NCI-H146 treated with DMSO at 0.1 percent for 48 hours (cell line): ENCODE measurements around the gene SDC4.

ENCODE experiments used
- DNase-seq: peaks from one replicate; lab custom pipeline; 2025; ENCODE audit not compliant: unreplicated experiment; lab: John Stamatoyannopoulos, UW

SDC4 gene, protein sequence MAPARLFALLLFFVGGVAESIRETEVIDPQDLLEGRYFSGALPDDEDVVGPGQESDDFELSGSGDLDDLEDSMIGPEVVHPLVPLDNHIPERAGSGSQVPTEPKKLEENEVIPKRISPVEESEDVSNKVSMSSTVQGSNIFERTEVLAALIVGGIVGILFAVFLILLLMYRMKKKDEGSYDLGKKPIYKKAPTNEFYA

DNA sequence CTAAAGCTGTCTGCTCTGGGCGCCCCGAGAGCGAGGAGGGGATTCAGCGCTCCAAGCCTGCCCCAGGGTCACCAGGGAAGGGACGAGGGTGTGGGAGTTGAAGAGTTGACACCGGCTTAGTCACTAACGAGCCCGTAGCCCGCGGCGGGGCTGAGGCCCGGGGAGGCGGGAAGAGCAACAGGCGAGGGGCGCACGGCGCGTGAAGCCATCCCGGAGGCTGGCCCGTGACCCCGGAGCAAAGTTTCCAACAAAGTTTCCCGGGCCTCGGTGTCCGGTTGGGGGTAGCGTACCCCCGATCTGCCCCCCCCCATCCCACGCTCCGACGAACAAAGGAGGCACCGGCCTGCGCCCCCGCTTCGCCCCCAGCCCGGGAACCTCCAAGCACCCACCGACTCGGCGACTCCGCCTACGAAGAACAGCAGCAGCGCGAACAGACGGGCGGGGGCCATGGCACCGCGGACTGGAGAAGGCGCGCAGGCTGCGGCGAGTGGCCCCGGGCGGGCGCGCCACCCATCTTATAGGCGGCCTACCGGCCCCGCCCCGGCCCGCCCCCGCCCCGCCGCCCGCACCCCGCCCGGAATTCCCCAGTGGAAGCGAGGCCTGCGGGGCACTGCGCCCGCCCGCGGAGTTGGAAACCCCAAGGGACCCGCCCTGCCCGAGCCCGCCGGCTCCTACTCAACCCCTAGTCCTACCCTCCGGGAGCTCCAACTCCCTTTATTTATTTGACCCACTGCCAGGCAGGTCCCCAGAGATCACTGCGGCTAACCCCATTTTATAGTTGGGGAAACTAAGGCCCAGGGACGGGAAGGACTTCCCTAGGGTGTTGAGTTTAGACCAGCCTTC, at the start of gene SDC4:
Gene SDC4 (minus strand): TSS at position 489 of the 843 bp plus-strand sequence. CDS start 40 bp downstream, at position 449.
- DNase-seq, result peak; percentile 35

DNA sequence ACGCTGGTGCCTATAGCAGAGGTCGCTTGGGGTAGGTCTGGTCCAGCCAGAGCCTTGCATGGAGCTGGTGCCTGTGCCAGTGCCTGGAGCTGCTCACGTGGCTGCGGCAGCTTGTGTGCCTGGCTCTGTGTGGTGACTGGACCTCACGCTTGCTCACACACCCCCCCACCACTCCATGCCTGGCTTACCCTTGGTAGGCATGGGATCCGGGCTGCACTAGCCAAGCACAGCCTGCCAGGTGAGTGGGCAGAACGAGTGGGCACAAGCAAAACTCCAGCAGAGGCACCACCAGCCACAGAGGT, 46.8 kb upstream of the SDC4 start:
- no peak for DNase-seq

DNA sequence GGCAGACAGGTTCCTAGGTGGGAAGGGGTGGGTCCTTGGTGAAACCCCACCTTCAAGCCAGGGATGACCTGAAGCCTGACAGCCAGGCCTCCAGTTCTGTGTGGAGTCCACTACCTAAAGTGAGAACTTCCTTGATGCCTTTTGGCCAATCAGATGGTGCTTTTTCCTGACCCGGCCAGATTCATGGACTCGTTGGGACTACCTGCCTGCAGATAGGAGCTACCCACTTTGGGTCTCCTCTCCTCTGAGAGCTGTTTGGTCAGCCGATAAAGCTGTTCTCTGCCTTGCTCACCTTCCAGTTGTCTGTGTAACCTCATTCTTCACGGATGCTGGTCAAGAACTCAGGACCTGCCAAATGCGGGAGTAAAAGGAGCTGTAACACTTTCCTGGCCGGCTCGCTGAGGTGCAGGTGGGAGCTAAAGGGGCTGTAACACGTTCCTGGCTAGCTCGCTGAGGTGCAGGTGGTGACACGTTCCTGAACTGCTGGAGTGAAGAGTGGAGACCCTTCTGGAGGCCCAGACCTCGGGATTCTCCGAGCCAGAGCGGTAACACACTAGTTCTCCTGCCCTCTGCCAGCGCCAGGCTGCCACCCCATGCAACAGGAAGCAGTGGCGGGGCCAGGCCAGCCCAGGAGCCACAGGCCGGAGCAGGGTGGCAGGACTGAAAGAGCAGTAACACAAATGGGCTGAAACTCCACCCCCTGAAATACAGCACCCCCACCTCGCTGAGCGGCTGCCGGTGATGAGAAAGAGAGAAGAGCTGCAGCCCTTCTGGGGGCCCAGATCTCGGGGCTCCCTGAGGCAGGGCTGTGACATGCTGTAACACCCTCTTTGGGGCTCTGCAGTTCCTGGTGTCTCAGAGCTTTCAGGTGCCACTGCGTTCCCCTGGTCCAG, 46.2 kb upstream of the SDC4 start:
- no peak for DNase-seq

DNA sequence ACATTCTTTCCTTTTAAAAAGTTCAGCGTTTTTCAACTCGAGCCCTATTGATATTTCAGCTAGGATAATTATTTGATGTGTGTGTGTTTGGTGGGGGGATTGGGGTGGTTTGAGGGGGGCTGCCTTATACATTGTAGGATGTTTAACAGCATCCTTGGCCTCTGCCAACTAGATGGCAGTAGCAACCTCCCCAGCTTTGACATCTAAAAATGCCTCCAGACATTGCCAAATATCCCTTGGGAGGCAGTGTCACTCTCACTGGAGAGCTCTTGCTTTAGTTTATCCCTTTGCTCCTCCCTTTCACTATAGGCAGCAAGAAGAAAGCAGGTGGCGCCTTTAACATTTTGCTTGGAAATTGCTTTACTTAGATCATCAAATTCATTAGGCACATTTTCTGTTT, 44.5 kb upstream of the SDC4 start:
- no peak for DNase-seq

DNA sequence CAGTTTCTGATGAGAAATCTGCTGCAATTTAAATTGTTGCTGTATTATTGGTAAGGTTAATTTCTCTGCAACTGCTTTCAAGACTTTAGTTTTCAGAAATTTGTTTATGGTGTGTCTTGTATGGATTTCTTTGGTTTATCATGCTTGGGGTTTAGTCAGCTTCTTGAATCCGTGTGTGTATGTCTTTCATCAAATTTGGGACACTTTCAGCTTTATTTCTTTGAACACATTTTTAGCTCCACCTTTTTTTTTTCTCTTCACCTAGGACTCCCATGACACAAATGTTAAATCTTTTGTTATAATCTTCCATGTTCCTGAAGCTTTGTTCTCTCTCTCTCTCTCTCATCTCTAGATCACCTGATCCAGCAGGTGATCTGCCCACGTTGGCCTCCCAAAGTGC, 43.3 kb upstream of the SDC4 start:
- DNase-seq, result no peak

DNA sequence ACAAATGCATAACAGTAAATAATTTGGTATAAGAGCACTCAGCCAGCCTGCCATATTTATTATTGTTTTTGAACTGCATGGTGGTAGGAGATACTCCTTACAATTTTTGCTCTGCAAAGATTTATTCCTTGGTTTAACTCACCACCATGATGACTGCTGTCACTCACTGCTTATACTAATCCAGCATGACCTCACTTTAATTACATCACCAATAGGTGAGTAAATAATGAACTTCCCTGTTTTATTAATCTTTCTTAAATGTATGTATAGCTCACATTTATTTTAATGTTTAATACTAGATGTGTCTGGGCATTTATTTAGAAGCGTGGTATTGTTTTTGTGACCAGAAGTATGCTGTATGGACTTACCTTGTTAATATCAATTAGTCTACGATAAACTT, 42.7 kb upstream of the SDC4 start:
- no peak for DNase-seq

DNA sequence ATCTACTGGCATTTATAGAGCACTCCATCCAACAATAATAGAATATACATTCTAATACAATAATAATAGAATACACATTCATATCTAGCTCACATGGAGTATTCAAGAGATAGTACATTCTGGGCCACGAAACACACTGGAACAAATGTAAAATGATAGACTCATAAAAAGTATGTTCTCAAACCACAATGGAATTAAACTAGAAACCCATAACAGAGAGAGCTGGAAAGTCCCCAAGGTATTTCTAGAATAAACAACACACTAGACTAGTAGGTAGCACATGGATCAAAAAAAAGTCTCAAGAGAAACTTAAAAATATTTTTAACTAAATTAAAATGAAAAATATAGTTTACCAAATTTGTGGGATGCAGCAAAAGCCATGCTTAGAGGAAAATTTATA, 39.0 kb upstream of the SDC4 start:
- no peak for DNase-seq

DNA sequence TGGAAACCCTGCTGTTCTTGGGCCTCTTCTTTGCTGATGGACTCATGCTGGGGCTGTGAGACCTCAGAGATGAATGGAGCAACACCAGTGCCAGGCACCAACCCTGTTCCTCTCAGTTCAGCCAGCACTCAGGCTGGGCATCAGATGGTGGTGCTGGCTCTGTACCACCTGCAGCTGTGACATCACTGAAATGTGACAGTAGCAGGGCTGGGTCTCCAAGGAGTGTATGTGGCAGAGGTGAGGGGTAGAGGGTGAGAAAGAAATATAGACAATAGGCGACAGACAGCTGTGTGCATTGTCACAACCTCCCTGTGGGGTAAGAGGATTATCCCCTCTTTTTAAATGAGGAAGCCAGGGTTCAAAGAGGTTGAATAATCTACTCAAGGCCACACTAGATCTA, 30.0 kb upstream of the SDC4 start, which contains the start of gene TP53TG5:
Gene TP53TG5 (minus strand): TSS at position 135 of the 400 bp plus-strand sequence. CDS start 89 bp downstream, at position 46.
- DNase-seq, result no peak

DNA sequence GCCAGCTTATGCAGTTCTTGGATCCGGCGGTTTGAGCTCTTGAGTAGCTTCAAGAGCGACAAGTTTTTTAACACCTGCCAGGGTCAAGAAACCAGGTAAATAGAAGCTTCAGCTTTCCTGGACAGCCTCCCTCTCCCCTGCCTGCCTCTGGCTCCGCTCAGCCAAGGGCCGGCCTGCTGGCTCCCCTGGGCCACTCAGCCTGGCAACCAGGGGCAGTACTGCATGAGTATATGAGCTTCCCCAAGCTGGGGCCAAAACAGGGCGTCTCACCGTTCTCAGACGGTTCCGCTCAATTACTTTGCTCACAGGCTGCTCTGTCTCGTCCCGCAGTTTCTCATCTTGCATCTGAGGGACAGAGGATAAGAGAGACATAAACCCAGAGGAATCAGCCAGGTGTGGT, 29.0 kb upstream of the SDC4 start:
- no peak for DNase-seq

DNA sequence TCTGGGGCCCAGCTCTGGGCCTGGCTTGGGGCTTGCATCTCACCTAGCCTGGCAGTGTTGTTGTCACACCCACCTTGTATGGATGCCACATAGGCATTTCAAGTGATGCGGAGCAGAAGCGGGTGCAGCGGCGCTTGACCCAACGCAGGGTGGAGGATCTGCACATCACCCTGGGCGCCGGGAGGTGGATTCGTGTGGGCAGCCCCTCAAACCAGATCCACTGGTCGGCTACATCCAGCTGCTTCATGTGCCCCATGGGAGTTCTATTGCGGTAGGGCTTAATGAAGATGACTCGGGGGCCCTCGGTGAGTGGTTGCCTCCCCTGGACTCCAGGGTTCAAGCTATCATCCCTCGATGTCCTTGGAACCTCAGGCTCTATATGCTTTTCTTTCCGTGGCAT, 26.7 kb upstream of the SDC4 start:
- no peak for DNase-seq

DNA sequence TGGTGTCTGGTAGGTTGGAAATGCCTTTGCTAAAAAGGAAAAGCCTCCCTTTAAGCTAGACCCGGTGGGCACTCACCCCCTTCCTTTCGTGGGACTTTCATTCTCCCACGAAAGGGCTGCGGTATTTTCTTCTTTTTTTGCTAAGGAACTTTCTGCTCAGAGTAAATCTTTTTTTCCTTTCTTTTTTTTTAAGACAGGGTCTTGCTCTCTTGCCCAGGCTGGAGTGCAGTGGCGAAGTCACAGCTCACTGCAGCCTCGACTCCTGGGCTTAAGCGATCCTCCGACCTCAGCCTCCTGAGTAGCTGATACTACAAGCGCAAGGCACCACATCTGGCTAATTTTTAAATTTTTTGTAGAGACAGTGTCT, 25.9 kb upstream of the SDC4 start:
- no peak for DNase-seq

DNA sequence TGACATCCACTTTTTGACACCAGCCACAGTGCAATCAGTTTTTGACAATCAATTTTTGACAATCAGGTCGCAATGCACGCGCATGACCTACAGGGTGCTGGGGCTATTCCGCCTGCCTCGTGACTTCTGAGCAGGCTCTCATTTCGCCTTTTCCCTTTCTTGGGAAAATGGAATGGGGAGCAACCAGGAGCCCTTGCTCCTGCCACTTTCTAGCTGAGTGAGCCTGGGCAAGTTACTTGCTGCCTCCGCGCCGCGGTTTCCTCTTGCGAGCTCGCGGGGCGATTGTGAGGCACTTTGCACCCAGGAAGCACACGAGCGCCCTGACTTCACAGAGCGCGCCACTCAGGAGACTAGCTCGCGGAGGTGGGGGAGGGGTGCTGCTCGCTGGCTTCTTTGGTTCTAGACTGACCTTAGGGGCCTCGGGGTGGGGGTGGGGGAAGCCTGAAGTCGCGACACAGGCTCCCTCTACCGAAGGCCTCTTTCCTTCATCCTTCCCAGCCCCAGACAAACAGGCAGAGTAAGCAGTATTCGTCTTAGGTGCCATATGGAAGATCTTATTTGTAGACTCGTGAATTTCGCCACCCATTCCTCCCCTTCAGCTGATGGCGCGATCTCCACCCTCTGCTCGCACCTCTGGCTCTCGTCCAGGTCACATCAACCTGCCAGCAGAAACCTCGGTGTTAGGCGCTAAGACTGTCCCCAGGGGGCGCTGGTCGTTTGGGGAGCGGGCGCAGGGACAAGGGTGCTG, 25.3 kb upstream of the SDC4 start:
- peak; percentile 80 for DNase-seq

DNA sequence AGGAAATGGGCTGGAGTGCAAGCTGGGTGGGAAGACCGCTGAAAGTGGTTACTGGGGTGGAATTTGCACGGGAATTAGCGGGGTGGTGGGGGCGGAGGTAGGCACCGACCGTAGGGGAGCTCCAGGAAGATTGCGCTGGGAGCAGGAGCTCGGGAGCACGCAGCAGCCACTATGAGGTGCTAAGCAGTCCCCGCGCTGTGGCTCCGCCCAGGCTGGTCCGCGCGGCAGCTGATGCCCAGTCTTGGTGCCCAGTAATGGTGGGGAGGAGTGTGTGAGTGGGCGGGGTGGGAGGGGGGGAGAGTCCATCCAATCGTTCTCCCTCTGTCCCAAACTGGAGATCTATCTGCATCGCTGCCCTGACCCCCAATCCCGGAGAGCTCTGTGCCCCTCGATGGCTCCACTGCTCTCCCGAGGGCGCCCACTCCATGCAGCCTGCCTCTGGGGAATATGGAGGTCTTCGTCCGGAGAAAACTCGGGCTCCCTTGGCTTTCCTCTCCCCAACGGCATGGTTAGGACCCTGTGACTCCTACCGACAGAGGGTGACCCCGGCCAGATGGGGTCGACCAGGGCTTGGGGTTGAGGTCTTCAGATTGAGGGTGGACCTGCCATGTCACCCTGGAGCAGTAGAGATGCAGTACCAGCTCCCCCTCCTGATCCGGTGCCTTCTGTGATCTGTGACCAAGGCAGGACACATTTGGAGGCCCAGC, 24.6 kb upstream of the SDC4 start:
- DNase-seq, result no peak

DNA sequence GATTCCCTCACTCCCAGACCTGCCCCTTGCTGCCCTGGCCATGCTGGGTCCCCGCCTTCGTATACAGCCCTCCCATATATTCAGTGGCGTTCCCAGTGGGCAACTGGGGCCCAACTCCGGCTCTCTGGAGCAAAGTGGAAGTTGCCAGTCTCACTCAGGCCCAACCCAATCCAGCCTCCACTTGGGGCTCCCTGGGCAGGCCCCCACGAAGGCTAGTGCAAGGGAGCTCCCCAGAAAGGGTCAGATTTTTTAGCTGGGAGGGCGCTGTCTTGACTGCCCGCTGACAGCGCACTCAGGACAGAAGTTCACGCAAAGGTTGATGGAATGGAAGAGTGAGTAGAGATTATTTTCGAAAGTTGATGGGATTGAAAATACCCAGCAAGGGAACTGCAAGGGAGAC, 24.0 kb upstream of the SDC4 start:
- no peak for DNase-seq

DNA sequence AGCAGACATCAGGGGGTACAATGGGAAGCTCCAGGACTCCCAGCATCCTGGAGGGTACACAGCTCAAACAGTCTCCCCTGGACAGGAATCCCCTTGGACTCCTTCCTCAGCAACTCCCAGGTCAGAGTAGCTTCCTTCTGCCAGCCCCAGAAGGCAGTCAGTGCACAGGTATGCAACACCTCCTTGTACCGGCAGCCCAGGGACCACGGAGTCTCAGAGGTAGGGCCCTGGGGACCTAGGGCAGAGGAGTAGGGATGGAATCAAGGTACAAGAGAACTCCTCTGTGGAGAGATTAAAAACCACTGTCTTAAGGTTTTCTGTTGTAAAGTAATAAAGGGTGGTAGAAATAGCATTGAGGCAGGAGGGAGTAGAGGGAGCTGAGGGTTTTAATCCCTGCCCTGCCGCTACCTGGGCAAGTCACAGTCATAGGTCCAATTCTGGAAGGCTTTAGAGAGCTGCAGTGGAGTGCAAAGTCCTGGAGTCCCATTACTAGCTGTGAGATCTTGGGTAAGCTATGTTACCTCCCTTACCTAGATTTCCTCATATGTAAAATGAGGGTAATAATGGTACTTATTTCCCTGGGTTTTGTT, 22.4 kb upstream of the SDC4 start:
- DNase-seq, result no peak

DNA sequence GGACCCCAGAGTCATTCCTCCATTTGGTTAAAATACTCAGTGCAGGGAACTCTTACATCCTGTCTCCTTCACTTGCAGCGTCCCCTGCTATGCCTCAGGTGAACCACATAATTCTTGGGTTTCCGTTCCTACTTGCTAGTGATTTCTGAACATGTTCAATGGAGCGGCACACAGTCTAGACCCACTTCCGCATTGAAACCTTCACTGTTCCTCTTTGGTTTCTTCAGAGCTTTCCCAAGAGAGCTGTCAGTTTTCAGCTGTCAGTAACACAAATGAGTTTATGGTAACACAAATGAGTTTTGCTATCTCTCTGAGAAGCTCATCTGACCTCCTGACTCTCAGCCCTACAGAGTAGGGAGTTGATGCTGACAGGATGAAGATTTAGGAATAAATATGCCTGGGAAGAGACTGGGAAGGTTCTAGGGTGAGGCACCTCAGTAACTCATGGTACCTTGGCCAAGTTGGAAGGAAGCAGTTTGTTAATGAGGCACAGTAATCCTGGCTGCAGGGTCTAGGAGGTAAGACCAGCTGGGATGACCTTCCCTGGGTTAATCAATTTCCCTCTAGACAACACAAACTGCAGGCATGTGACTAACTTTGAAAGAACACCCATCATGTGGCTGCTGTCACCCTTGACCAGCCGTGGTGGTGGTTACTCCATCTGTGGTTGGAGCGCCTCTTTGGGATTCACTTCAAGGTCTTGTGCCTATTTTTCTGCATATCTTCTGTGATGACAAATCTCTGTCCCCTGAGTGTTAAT, 20.2 kb upstream of the SDC4 start:
- no peak for DNase-seq

DNA sequence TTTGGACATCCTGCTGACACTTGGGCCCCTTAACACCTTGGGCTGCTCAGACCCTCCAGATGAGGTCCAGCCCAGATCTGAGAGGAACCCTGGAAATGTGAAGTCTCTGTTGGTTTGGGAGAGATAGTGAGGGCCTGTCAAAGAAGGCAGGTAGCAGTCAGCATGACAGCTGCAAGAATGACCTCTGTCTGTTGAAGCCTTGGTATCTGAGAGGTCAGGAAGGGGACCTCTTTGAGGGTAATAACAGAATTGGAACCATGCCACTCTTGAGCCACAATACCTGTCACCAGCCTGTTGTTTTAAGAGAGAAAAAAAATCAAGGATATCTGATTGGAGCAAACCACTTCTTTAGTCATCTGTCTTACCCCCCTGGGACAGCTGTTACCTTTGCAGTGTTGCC, 18.9 kb upstream of the SDC4 start:
- DNase-seq, result no peak

DNA sequence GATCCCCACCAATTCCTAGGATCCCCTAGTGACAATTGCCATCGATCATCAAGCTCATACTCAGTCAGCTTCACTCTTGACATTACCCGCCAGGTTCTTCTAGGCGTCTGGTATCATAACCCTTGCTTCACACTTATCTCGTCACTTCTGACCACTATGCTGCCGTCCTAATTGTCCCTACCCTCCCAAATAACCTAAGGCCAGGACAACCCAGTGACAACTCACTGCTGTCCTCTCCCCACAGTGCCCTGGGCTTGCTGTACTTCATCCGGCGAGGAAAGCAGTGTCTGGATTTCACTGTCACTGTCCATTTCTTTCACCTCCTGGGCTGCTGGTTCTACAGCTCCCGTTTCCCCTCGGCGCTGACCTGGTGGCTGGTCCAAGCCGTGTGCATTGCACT, 18.4 kb upstream of the SDC4 start:
- no peak for DNase-seq

DNA sequence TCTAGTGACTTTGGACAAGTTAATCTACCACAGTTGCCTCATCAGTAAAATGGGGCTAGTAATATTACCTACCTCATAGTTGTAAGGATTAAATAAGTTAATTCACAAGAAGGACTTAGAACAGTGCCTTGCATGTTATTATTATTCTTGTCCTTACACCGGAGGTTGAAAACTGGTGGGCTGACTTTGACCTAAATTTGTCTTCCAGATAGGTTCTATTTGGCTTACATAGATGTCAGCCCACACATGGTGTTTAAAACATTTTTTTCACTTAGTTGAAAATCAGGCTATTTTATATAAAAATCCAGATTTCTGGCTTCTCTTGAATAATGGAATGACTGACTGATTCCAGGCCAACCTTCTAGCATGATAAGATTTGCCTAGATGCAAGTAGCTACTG, 18.0 kb upstream of the SDC4 start:
- DNase-seq, result no peak
